Measurements from ENCODE around the gene C5AR1. TPM values are rescaled to one million over a fixed set of nuclear protein-coding genes. Genes with fewer than 3 reads are reported as not detected.
"Not testable (repeated sequence)": the region's sequence is repeated elsewhere in the genome, so short reads cannot be mapped to it uniquely, and the experiment has no call there.

C5AR1 gene
- total RNA-seq, 2 experiments from 2014 or later, result 0.65 to 2.2 TPM

DNA sequence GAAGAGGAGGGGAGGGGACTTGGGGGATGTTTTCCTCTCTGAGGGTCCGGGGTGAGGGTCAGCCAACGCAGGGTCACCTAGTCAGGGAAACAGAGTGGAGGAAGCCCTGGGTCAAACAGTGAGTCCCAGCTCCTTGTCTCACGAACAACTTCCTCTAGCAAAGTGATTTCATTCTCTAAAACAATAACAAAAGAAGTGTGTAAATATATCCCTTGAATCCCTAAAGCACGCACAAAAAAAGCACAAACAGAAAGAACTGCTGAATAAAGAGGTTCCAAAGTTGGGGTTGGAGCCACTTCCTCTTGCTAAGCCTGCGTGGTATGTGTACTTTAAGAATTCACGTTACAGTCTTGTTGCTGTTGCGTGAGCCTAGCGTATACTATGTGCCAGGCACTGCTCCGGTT lies 20.8 kb downstream of the C5AR1 start:
- intact Hi-C loops (cut with micrococcal nuclease), result no loop called here
- no peak overlapping the region for H3K4me3 Mint-ChIP-seq
- ATAC-seq, result no peak
- H3K27me3 Mint-ChIP-seq, result peaks cover 1% of the 10 kb centered on the region
- no peak for DNase-seq
- POLR2A ChIA-PET, result no interaction called here
- no peaks in the 10 kb centered on the region for H3K9me3 Mint-ChIP-seq
- no peak for TF ChIP-seq CTCF (IDR thresholded peaks at IDR 0.05)
- no peaks in the 10 kb centered on the region for H3K36me3 Mint-ChIP-seq (ENCODE audit: low read depth)
- H3K4me1 Mint-ChIP-seq (ENCODE audit: low read depth), result no peaks in the 10 kb centered on the region
- CTCF ChIA-PET, result interaction anchor here (0.9 to 1.0 kb wide), 2 partner anchors 19 to 104 kb away, joined by 3 read pairs; partner anchors contain the start of gene DHX34
- no peak overlapping the region for H3K27ac Mint-ChIP-seq

GRCh38 chr19:47331490-47331889 lies 21.8 kb downstream of the C5AR1 start:
- no peak for DNase-seq
- CTCF ChIA-PET, result interaction anchor here (0.7 kb wide), 1 partner anchor 10 kb away, joined by 3 read pairs; no protein-coding TSS in a partner anchor
- no peak for ATAC-seq
- intact Hi-C loops (cut with micrococcal nuclease), result no loop called here
- TF ChIP-seq CTCF (IDR thresholded peaks at IDR 0.05), result no peak
- POLR2A ChIA-PET, result no interaction called here
- Mint-ChIP-seq H3K4me3 (no peak overlapping the region), H3K9me3 (no peaks in the 10 kb centered on the region), H3K27ac (no peak overlapping the region), H3K27me3 (no peaks in the 10 kb centered on the region), H3K36me3 (ENCODE audit: low read depth) (no peaks in the 10 kb centered on the region), H3K4me1 (ENCODE audit: low read depth) (peaks cover 5% of the 10 kb centered on the region)

DNA sequence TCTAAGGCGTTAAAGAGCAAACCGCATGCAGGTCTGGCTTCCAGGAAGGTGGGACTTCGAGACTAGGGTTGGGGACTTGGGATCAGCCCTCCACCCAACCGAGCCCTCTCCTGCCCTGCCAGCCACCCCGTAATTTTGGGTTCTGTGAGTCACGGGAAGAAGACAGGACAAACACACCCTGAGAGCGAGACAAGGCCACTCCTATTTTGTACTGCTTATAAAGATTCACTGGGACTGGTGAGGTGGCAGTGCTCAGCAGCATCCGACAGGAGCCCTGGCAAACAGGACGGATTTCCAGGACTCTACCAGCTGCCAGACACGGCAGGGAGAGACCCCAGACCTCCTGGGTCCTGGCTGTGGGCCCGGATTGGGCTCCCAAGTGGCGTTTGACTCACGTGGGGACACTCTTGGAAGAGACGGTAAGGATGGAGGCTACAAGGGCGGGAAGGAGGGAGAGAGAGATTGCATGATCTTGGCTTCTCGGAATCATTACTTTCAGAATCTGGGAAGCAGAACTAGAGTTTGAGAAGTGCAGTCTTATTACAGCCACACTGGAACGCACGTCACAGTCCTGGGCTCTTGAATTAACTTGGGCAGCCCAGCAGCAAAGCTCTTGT lies 22.4 kb downstream of the C5AR1 start, which contains the start of gene C5AR2:
Gene C5AR2 (plus strand): TSS at position 245 of the 617 bp plus-strand sequence. CDS start 8,625 bp downstream, outside the sequence.
- H3K27me3 Mint-ChIP-seq, result no peaks in the 10 kb centered on the region
- H3K36me3 Mint-ChIP-seq (ENCODE audit: low read depth), result no peaks in the 10 kb centered on the region
- H3K4me3 Mint-ChIP-seq, result no peak within 1 kb of the TSS
- no peak for TF ChIP-seq CTCF (IDR thresholded peaks at IDR 0.05)
- POLR2A ChIA-PET, result no interaction called here
- peaks cover 8% of the 10 kb centered on the region for H3K4me1 Mint-ChIP-seq (ENCODE audit: low read depth)
- CTCF ChIA-PET, result interaction anchor here (5.3 kb wide), 1 partner anchor 17 kb away, joined by 27 read pairs; the partner anchor contains the start of gene DHX34
- no peak for ATAC-seq
- intact Hi-C loops (cut with micrococcal nuclease), result no loop called here
- no peaks in the 10 kb centered on the region for H3K9me3 Mint-ChIP-seq
- H3K27ac Mint-ChIP-seq, result no peak within 1 kb of the TSS
- DNase-seq, result no peak

DNA sequence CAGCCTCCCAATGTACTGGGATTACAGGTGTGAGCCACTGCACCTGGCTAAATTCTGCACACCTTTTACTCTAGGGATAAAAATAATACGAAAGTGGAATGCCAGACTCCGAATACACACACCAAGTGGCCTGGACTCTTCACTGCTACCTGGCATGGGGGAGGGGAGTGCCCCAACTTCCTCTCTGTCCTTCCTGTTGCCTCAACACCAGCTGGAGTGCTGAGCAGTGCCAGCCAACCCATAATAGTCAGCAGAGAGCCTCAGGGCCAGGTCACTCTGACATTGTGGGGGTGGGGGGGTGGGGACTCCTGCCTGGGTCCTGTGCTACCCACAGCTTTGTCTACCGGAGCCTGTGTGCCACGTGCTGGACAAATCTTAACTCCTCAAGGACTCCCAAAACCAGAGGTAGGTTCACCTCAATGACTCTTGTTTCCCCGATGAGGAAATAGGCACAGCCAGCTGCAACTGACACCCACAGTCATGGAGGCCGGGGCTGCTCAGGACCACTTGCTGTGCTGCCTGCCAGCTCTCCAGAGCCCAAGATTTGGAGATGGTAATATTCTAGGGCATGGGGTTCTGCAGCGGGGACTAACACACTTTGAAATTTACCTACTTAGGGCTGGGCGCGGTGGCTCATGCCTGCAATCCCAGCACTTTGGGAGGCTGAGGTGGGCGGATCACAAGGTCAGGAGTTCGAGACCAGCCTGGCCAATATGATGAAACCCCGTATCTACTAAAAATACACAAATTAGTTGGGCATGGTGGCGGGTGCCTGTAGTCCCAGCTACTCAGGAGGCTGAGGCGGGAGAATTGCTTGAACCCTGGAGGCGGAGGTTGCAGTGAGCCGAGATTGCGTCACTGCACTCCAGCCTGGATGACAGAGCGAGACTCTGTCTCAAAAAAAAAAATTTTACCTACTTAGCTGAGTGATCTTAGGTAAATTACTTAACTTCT lies 27.4 kb downstream of the C5AR1 start:
- H3K4me1 Mint-ChIP-seq (ENCODE audit: low read depth); intact Hi-C loops (cut with micrococcal nuclease); H3K36me3 Mint-ChIP-seq (ENCODE audit: low read depth); H3K27me3 Mint-ChIP-seq; H3K4me3 Mint-ChIP-seq; H3K9me3 Mint-ChIP-seq: not testable (repeated sequence)
- ATAC-seq (peak; percentile 67), DNase-seq (peak; percentile 49)
- POLR2A ChIA-PET, result interaction anchor here (0.9 to 1.1 kb wide), 2 partner anchors 11 to 14 kb away, joined by 3 read pairs; no protein-coding TSS in a partner anchor
- CTCF ChIA-PET, result interaction anchor here (1.4 to 5.3 kb wide), 2 partner anchors 12 to 54 kb away, joined by 3 to 27 read pairs; partner anchors contain the start of gene DHX34
- peak overlapping the region; percentile 30 for H3K27ac Mint-ChIP-seq

- Mint-ChIP-seq H3K36me3 (ENCODE audit: low read depth) (no peaks in the 10 kb centered on the region), H3K27me3 (no peaks in the 10 kb centered on the region), H3K27ac (no peak overlapping the region), H3K9me3 (no peaks in the 10 kb centered on the region), H3K4me1 (ENCODE audit: low read depth) (peaks cover 8% of the 10 kb centered on the region), H3K4me3 (no peak overlapping the region)
- DNase-seq, result no peak
- intact Hi-C loops (cut with micrococcal nuclease), result no loop called here
- POLR2A ChIA-PET, result no interaction called here
- CTCF ChIA-PET, result interaction anchor here (0.9 to 1.8 kb wide), 2 partner anchors 10 to 34 kb away, joined by 3 to 6 read pairs; partner anchors contain the start of gene DHX34
- TF ChIP-seq CTCF (IDR thresholded peaks at IDR 0.05), result no peak
- ATAC-seq, result no peak
These were observed 29.7 kb downstream of the C5AR1 start for GRCh38 chr19:47339196-47339880.
